GM18867 (cell line): Measurements from ENCODE around the gene EFNA2.
A peak's percentile ranks its signal among the peaks of the same experiment; 100 is the strongest.

Experiments used
- ATAC-seq: cut with Tn5 transposase; IDR thresholded peaks from one replicate; pipeline ENCODE4 v1.9.1; 2021; ENCODE audit warnings: mild to moderate bottlenecking, moderate library complexity; ENCODE audit not compliant: unreplicated experiment

EFNA2 gene

DNA sequence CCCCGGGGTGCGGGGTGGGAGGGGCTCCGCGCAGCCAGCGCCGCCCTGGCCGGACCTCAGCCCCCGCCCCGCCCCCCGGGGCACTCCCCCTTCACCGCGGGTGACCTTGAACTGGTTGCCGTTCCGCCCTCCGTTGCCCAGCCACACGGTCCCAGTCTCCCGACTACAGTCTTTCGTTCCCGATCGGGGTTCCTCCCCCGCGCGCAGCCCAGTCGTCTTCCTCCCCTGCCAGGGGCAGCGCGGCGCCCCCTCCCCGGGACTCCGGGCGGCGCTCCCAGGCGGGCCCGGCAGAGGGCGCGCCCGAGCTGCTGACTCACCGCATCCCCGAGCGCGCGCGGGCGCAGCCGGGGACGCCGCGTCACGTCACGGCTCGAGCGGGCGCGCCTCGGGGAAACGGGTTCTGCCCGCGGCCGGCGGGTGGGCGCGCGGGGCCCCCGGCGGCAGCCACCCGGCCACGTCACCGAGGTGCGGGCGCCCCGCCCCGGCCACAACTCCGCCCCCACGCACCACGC is 36.8 kb upstream of the EFNA2 start:
- peak; percentile 26 for ATAC-seq

- ATAC-seq, result peak; percentile 43
Observed at GRCh38 chr19:1249298-1249989, 36.2 kb upstream of the EFNA2 start.

DNA sequence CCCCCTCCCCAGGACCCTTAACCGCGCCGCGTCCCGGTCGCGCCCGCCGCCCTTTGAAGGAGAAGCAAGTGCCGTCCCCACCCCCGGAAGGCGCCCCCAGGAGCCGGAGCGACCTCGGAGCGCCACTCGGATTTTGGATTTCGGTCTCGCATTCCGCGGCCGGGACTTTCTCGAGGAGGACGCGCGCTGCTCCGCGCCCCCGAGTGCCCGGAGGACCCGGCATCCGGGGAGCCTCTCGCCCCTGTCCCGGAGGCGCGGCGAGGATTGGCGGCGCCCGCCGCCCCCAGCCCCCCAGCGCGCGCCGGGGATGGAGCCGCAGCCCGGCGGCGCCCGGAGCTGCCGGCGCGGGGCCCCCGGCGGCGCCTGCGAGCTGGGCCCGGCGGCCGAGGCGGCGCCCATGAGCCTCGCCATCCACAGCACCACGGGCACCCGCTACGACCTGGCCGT is 35.7 kb upstream of the EFNA2 start:
- ATAC-seq, result no peak

- no peak for ATAC-seq
Observed at GRCh38 chr19:1250437-1251260, 35.0 kb upstream of the EFNA2 start.

DNA sequence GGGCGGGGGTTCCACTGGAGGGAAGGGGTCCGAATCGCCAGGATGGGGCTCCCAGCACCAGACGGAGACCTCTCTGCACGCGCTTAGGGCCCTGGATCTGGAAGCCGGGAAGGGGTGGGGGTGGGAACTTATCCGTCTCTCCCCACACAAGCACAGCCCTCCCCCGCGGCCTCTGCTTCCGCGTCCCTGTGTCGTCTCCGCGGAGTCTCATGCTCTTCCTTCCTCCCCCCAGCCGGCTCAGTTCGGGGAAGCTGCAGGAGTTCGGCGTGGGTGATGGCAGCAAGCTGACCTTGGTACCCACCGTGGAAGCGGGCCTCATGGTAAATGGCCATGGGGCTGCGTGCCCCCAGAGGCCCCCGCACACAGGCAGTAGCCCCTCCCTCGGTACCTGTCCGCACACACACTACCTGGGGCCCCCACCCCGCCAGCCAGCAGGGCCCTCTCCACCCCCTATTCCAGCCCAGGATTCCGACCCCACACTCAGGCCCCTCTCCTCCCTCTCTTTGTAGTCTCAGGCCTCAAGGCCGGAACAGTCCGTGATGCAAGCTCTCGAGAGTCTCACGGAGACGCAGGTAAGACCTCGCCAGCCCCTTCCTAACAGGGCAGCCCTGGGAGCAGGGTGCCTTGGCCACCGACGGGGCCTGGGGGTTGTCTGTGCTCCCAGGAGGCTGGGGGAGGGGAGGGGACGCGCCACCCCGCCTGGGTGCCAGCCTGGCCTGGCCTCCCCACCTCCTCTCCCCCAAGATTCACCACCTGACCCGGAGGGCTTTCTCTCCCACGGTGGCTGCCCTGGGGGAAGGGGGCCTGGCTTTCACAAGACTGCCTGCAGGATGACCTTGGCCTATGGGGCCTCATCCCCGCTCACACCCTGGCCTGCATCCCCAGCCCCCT is 34.1 kb upstream of the EFNA2 start:
- ATAC-seq, result no peak

DNA sequence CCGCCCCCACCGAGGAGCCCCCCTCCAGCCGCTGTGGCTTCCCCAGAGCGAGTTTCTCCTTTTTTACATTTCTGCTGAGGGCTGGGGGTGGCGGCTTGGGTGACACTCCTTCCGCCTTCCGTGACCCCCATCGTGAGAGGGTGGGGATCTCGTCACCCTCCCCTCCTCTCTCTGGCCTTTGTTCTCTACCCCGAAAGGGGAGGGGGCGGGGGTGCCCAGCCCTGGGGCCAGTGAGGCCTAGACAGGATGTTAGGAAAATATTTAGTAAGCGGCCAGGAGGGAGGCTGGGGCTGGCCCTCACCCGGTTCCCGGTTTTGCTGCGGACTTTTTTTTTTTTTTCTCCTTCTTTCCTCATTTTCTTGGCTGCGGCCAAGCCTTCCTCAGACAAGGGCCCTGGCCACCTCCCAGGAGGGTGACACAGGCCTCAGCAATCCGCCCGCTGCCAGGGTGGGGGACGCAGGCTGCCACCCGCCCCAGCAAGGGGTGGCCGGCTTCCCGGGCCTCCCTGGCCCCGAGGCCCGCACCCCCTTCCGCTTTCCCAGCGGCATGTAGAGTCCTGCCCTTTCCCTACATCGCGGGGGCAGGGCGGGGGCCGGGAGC is 33.4 kb upstream of the EFNA2 start:
- no peak for ATAC-seq

GRCh38 chr19:1252821-1253513 is 32.7 kb upstream of the EFNA2 start:
- ATAC-seq, result no peak

GRCh38 chr19:1253514-1254080 is 32.1 kb upstream of the EFNA2 start:
- no peak for ATAC-seq

GRCh38 chr19:1254081-1254527 is 31.6 kb upstream of the EFNA2 start:
- no peak for ATAC-seq

- ATAC-seq, result no peak
Observed at GRCh38 chr19:1254530-1255185, 31.0 kb upstream of the EFNA2 start.

DNA sequence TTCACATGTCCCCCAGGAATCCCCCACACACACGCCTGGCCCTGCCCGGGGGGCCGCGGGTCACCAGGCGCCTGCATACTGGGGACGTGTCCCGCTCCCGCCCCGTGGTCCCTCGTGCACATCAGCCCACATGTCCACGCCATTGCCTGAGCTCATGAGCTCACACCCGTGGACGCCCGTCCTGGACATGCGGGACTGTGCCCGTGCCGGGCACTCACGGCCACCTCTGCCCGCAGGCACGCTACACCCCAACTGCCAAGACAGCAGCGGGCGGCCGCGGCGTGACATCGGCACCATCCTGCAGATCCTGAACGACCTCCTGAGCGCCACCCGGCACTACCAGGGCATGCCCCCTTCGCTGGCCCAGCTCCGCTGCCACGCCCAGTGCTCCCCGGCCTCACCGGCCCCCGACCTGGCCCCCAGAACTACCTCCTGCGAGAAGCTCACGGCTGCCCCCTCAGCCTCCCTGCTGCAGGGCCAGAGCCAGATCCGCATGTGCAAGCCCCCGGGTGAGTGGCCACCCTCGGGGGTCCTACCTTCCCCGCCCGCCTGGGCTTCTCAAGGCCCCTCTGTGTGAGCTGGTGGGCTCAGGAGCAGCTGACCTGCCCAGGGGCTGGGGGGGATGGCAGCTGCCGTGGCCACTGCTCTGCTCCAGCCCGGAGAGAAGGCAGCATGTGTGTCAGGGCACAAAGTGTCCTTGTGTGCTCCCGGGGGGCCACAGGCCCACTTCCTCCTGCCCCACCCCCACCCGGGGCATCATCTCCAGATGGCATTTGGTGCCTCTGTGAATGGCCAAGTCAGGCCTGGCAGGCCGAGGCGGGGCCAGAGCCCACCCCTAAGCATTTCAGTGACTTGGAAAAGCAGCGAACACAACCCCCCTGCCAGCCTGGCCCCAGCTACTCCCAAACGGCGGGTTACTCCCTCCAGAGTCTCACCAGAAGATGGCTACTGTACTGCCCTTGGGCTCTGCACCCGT is 30.2 kb upstream of the EFNA2 start:
- ATAC-seq, result no peak

DNA sequence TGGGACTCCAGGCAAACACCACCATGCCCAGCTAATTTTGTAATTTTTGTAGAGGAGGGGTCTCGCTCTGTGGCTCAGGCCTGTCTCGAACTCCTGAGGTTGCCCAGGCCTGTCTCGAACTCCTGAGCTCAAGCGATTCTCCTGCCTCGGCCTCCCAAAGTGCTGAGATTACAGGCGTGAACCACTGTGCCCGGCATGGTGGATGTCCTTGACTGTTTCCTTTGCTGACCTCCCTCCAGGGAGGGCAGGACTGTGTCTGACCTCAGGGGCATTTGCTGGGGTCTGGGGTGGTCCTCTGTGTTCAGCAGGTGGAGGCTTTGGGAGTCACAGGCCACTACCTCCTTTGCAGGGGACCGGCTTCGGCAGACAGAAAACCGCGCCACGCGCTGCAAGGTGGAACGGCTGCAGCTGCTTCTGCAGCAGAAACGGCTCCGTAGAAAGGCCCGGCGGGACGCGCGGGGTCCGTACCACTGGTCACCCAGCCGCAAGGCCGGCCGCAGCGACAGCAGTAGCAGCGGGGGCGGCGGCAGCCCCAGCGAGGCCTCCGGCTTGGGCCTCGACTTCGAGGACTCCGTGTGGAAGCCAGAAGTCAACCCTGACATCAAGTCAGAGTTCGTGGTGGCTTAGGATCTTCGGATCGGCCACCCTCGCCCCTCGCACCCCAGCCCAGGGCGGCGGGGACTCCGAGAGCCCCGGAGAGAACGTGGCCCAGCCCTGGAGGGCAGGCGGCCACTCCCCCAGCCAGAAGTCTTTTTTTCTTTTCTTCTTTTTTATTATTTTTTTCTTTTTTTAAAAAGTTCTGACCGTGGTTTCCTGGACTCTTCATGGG is 28.8 kb upstream of the EFNA2 start:
- no peak for ATAC-seq

- ATAC-seq, result no peak
Observed at GRCh38 chr19:1257475-1258162, 28.1 kb upstream of the EFNA2 start.

DNA sequence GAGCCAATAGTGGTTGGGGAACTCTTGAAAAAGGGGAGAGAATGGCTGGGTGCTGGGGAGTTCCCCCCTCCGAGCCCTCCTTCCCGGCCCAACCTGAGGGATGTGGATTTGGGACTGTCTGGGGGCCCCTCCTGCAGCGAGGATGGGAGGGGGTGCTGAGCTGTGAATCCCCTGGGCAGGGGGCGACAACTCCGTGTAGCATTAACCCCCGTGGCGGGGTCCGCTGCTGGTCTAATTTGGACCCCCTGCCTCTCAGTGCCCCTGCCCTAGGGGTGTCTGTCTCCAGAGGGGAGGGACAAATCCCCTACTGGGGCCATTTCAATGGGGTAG is 27.5 kb upstream of the EFNA2 start:
- ATAC-seq, result no peak

- ATAC-seq, result no peak
Observed at GRCh38 chr19:1258707-1259205, 26.9 kb upstream of the EFNA2 start.

DNA sequence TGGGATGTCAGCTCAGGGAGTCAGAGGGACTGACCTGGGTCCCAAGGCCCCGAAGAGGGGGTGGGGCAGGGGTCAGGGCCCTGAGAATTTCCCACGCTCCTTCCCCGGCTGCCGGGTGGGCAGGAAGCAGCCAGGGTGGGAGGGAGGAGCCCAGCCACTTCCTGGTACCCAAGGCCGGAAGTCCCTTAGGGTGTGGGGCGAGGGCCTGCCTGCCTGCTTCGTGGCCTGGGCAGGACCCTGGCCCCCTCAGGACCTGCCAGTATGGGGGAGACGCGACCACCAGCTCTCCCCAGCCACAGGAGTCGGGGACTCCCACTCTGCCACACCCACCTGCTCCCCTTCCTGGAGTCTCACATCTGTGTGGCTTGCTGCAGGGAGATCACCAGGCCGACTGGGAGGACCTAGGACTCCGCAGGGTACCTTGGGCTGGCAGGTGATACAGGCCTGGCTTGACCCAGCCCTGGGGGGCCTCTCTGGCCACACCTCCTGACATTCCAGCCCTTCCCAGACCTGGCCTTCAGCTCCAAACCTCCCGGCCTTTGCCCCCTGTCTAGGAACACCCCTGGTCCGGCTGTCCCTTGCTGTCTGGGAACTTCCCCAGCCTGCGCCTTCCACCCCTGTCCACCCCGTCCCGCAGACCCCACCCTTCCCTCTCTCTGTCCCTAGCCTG is 26.3 kb upstream of the EFNA2 start:
- peak; percentile 32 for ATAC-seq
